IgD-negative memory B cell (primary cell): ENCODE data around the gene CLPTM1L. TPM values are rescaled to one million over a fixed set of nuclear protein-coding genes. Genes with fewer than 3 reads are reported as not detected.
A peak's percentile ranks its signal among the peaks of the same experiment; 100 is the strongest.
"Not testable (repeated sequence)": the region's sequence is repeated elsewhere in the genome, so short reads cannot be mapped to it uniquely, and the experiment has no call there.

Experiments
- H3K27ac Mint-ChIP-seq, 3 donors: one replicate each; pipeline ENCODE4 v1.8.0; 2020 to 2022; ENCODE audit warnings: mild to moderate bottlenecking in 3 of 3, mixed read lengths in 3 of 3, moderate library complexity in 1 of 3
- H3K27me3 Mint-ChIP-seq: one replicate; pipeline ENCODE4 v1.8.0; 2021; ENCODE audit warnings: mixed read lengths
- H3K36me3 Mint-ChIP-seq: one replicate; pipeline ENCODE4 v1.8.0; 2020; ENCODE audit warnings: mild to moderate bottlenecking, mixed read lengths
- H3K4me1 Mint-ChIP-seq, 3 donors: one replicate each; pipeline ENCODE4 v1.8.0; 2020 to 2022; ENCODE audit warnings: mixed read lengths in 3 of 3, mild to moderate bottlenecking in 1 of 3
- H3K4me3 Mint-ChIP-seq, 4 donors: one replicate each; pipeline ENCODE4 v1.8.0; 2020 to 2022; ENCODE audit warnings: mild to moderate bottlenecking in 4 of 4, mixed read lengths in 4 of 4, moderate library complexity in 3 of 4
- H3K9me3 Mint-ChIP-seq, 3 donors: one replicate each; pipeline ENCODE4 v1.8.0; 2020 to 2021; ENCODE audit warnings: mixed read lengths in 3 of 3, mild to moderate bottlenecking in 1 of 3
- polyA plus RNA-seq: library from polyadenylated mRNA; unstranded; fragments of 300-500 nt; fragmentation: Illumina TruSeq; gene quantifications from one replicate; pipeline ENCODE4 v1.2.3, GENCODE V29; 2021

Gene CLPTM1L
- polyA plus RNA-seq, 1 donor from 2014 or later: 25.7 TPM

DNA sequence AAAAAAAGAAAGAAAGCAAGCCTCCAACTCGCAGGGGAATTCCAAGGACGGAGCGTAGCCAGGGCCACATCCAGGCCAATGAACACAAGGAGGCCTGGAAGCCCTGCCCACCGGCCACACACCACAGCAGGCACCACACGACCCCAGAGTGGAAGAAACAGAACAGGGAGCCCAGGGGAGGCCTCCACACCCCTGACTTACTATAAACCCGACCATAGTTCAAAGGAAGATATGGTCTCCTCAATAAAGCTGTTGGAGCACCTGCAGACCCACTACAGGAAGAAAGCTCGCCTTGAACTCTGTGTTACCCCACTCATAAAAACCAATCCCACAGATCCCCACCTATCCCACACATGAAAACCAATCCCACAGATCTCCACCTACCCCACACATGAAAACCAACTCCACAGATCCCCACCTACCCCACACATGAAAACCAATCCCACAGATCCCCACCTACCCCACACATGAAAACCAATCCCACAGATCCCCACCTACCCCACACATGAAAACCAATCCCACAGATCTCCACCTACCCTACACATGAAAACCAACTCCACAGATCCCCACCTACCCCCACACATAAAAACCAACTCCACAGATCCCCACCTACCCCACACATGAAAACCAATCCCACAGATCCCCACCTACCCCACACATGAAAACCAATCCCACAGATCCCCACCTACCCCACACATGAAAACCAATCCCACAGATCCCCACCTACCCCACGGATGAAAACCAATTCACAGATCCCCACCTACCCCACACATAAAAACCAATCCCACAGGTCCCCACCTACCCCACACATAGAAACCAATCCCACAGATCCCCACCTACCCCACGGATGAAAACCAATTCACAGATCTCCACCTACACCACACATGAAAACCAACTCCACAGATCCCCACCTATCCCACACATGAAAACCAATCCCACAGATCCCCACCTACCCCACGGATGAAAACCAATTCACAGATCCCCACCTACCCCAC lies 69.2 kb downstream of the CLPTM1L start:
- not testable (repeated sequence) for H3K27ac Mint-ChIP-seq, H3K9me3 Mint-ChIP-seq, H3K36me3 Mint-ChIP-seq, H3K4me1 Mint-ChIP-seq, H3K27me3 Mint-ChIP-seq, H3K4me3 Mint-ChIP-seq

DNA sequence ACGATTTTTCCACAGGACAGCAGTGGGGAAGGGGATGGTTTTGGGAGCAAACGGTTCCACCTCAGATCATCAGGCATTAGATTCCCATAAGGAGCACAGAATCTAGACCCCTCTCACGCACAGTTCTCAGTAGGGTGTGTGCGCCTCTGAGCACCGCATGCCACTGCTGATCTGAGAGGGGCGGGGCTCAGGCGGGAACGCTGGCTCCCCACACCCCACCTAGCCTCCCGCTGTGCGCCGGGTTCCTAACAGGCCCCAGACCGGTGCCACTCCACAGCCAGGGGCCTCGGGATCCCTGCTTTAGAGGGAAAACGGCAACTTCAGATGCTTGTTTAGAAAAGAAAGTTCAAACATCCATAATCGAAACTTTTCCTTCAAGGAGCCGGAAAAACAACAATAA lies 70.4 kb downstream of the CLPTM1L start:
- H3K4me3 Mint-ChIP-seq: no peak overlapping the region
- H3K36me3 Mint-ChIP-seq: no peaks in the 10 kb centered on the region
- H3K4me1 Mint-ChIP-seq: no peaks in the 10 kb centered on the region
- no peaks in the 10 kb centered on the region for H3K27me3 Mint-ChIP-seq
- H3K27ac Mint-ChIP-seq: no peak overlapping the region
- peaks cover 0 to 2% (median 0%) of the 10 kb centered on the region in 3 donors for H3K9me3 Mint-ChIP-seq

DNA sequence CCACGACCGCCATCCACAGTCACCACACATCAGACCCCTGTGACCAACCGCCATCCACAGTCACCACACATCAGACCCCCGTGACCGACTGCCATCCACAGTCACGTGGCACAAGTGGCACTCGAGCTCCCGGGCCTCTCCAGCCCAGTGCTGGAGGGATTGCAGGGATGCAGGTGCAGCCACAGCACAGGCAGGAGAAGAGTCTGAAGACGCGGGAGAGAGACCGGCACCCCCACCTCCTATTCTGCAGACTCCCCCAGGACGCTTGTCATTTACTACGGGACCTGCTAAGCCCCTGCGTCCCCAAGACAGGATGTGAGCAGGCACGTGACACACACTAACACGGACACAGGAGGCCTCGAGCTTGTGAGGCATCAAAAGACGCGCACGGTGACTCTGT lies 71.2 kb downstream of the CLPTM1L start:
- H3K4me3 Mint-ChIP-seq: no peak overlapping the region
- H3K36me3 Mint-ChIP-seq: no peaks in the 10 kb centered on the region
- no peaks in the 10 kb centered on the region for H3K4me1 Mint-ChIP-seq
- no peak overlapping the region for H3K27ac Mint-ChIP-seq
- H3K9me3 Mint-ChIP-seq: peaks cover 0 to 2% (median 0%) of the 10 kb centered on the region in 3 donors
- H3K27me3 Mint-ChIP-seq: no peaks in the 10 kb centered on the region

DNA sequence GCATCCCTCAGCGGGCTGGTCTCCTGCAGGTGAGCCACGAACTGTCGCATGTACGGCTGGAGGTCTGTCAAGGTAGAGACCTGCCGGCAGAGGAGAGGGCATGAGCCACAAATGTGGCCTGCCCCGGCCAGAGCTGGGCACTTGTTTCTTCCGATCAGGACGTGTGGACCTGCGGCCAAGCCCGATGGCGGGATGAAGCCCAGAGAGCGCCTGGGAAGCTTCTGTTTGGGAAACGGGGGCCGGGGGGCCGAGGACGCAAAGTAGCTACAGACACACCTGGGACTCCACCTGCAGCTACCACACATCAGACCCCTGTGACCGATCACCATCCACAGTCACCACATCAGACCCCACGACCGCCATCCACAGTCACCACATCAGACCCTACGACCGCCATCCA lies 72.7 kb downstream of the CLPTM1L start:
- no peak overlapping the region for H3K4me3 Mint-ChIP-seq
- H3K9me3 Mint-ChIP-seq: no peaks in the 10 kb centered on the region
- H3K36me3 Mint-ChIP-seq: no peaks in the 10 kb centered on the region
- no peak overlapping the region for H3K27ac Mint-ChIP-seq
- no peaks in the 10 kb centered on the region for H3K27me3 Mint-ChIP-seq
- peaks cover 0 to 2% (median 1%) of the 10 kb centered on the region in 3 donors for H3K4me1 Mint-ChIP-seq

DNA sequence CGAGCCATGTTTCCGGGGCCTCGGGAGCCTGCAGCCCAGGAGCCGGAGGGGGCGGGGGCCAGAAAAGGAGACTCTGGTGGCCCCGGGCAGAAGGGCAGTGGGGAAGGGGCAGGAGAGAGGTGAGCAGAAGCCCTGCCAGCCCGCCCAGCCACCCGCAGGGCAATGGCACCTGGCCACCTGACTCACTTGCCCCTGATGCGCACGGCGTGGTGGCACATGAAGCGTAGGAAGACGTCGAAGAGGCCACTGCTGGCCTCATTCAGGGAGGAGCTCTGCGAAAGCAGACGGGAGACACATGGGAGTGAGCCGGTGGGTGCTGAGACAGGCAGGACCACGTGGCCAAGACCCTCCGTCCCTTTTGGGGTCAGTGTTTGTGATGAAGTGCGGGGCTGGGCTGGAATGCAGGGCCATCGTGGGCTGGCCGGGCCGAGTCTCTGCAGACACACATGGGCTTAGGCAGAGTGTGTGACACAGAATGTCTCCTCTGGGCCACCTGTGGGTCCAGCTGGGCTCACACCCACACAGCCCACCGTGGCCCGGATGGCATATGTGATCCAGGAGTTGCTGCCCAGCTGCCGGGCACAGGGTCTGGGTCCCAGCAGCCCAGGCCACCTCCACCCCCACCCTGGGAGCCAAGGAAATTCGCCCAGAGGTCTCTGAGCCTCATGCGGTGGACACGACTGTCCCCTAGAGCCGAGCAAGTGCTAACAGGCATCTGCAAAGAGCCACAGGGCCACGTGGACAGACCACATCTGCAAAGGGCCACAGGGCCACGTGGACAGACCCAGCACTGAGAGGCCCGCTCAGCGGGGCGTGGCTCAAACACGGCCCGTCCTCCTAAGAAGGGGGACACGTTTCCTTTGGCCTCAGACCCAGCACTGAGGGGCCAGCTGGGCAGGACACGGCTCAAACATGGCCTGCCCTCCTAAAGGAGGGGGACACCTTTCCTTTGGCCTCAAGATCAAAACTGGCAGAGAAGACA lies 73.7 kb downstream of the CLPTM1L start:
- H3K36me3 Mint-ChIP-seq: no peaks in the 10 kb centered on the region
- peaks cover 0 to 2% (median 1%) of the 10 kb centered on the region in 3 donors for H3K4me1 Mint-ChIP-seq
- H3K9me3 Mint-ChIP-seq: no peaks in the 10 kb centered on the region
- peak overlapping the region in 1 of 4 donors; percentile 22 for H3K4me3 Mint-ChIP-seq
- H3K27ac Mint-ChIP-seq: peak overlapping the region in 1 of 3 donors; percentile 73
- H3K27me3 Mint-ChIP-seq: no peaks in the 10 kb centered on the region

DNA sequence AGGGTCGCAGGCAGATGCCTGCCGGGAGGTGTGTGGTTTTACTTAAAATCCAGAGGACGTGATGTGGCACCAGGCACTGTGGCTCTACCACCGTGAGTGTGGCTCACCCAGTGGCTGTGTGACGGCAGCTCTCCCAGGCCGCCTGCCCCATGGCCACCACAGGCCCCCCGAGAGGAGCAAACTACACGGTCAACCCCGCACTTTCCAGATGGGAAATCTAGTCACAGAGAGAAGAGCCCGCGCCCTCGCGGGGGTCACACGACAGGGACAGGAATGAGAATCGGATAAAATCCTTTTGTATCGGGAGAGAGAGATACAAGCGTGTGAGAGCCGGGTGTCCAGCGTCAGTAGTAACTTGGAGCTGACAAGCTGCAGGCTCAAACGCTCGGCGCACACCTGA lies 74.5 kb downstream of the CLPTM1L start:
- H3K27ac Mint-ChIP-seq: no peak overlapping the region
- H3K4me3 Mint-ChIP-seq: no peak overlapping the region
- H3K27me3 Mint-ChIP-seq: no peaks in the 10 kb centered on the region
- H3K36me3 Mint-ChIP-seq: no peaks in the 10 kb centered on the region
- no peaks in the 10 kb centered on the region for H3K9me3 Mint-ChIP-seq
- peaks cover 0 to 2% (median 1%) of the 10 kb centered on the region in 3 donors for H3K4me1 Mint-ChIP-seq

DNA sequence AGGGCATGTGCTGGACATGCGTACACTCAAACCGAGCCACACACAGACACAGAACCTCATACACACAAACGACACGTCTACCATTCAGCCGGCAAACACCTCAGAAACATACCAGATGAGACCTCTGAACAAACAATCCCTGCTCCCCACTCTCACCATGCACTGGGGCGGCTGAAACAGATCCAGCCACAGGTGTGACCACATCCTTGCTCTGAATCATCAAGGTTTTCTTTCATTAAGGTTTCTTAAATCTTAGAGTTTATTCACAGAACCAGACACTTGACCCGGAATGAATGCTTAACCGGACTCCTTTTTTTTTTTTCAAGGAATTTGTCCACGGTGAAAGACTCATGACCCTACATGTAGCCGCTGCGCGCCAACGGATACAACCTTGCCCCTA lies 76.2 kb downstream of the CLPTM1L start:
- no peaks in the 10 kb centered on the region for H3K9me3 Mint-ChIP-seq
- H3K36me3 Mint-ChIP-seq: no peaks in the 10 kb centered on the region
- H3K4me3 Mint-ChIP-seq: no peak overlapping the region
- peaks cover 0 to 2% (median 1%) of the 10 kb centered on the region in 3 donors for H3K4me1 Mint-ChIP-seq
- H3K27me3 Mint-ChIP-seq: no peaks in the 10 kb centered on the region
- peak overlapping the region in 1 of 3 donors; percentile 74 for H3K27ac Mint-ChIP-seq

DNA sequence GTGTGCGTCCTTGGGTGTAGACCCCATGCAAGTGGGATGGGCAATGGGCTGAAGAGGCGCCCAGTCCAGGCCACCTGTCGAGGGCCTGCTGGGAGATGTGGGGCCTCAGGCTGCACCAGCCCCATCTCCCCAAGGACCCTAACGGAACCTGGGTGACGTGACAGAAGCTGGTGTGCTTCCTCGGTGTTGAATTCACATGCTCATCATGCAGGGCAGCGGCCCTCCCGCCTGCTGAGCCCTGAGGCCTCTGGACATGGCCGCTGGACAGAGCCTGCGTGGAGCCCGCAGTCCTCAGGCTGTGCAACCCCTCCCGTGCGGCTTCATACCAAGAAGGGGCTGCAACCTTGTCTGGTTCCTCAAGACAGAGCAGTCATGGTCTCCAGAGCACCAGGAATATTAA lies 76.8 kb downstream of the CLPTM1L start:
- peaks cover 0 to 2% (median 1%) of the 10 kb centered on the region in 3 donors for H3K4me1 Mint-ChIP-seq
- H3K4me3 Mint-ChIP-seq: no peak overlapping the region
- no peaks in the 10 kb centered on the region for H3K27me3 Mint-ChIP-seq
- no peaks in the 10 kb centered on the region for H3K36me3 Mint-ChIP-seq
- no peaks in the 10 kb centered on the region for H3K9me3 Mint-ChIP-seq
- no peak overlapping the region for H3K27ac Mint-ChIP-seq

Other genes starting within 250 kb of the CLPTM1L start
- gene SLC12A7, start 233.0 kb downstream of the CLPTM1L start, polyA plus RNA-seq: 10.9 TPM
- gene SLC6A19, start 143.5 kb downstream of the CLPTM1L start, polyA plus RNA-seq: not detected
- not detected for gene SLC6A18, start 119.7 kb downstream of the CLPTM1L start, polyA plus RNA-seq
- not detected for gene TERT, start 50.0 kb downstream of the CLPTM1L start, polyA plus RNA-seq
- gene SLC6A3, start 100.3 kb upstream of the CLPTM1L start, polyA plus RNA-seq: not detected
- 76.4 TPM for gene LPCAT1, start 178.9 kb upstream of the CLPTM1L start, polyA plus RNA-seq